Measurements from ENCODE around the gene COL4A2.

Gene COL4A2

DNA sequence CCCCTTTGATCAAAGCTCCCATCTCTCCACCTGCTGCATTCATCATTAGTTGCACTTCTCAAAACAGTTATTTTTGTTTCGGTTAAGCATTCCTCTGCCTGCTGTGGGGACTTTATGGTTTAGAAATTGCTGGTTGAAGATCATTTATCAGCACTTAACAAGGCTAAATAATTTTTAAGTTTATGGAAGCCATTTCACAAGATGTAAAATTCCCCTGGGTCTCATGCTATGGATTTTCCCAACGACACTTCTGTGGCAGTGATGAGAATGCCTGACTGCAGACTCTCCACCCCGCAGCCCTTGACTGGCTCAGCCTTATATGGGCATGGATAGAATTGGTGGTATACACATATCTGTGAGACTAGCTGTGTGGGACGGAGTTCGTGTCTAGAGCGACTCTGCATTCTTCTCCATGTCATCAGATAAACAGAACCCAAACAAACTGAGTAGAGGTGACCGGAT, 52.8 kb downstream of the COL4A2 start:
- DNase-seq: no peak

- DNase-seq: no peak
These were observed 53.5 kb downstream of the COL4A2 start for GRCh38 chr13:110360598-110360997.

DNA sequence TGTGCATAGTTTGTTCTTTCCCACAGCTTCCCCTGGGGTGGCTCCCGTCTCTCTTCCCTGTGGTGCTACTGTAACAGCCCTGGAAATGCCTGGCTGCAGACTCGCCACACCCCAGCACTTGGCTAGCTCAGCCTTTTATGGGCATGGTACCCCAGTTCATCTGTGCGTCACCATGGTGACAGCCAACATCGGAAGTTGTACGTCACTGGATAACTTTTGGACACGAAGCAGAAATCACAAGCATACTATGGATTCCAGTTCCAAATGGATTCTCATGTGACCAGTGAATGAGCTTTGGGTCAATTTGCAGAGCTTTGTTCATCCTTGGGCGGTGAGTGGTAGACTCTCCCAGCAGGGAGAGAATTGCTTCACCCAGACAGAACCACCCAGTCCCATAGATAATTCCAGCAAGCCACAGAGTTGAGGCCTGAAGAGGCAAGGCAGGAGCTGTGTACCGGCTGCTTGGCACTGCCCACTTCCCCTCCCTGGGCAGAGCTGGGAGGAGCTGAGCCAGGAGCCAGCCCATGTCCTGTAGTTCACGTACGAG, 54.4 kb downstream of the COL4A2 start:
- DNase-seq: no peak

DNA sequence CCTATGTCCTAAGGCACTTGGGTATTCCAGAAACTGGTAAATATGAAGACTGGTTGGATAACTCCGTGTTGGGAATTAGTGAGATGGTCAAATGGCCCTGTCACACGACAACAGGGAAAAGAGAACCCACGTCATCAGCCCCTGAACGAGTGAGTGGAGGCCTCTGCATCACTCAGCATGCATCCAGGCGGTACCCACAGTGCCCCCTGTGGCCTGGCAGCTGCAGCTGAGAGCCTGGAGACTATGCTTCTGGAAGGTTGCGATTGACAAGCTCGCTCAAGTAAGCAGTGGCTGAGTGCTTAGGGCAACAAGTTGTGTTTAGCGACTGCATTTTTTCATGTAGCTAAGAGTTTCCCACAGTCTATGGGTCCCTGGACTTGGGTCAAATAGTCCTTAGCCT, 55.9 kb downstream of the COL4A2 start:
- no peak for DNase-seq

- no peak for DNase-seq
These were observed 57.0 kb downstream of the COL4A2 start for GRCh38 chr13:110364081-110364480.

DNA sequence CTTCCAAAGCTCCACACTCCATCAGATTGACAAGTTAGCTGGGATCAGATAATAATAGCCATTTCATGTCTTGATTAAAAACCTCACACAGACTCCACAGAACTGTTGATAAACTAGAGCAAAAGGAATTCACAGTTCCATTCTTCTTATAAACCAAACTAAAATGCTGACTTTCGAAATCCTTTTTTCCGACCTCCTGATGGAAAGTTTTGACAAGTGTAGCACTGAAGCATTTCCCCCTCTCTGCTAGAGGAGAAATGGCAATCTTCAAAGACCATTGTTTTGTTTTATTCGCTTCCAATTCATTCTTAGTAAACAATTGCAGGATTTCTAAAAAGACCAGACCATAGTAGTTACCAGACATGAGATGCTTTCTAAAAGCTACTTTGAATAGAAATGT, 58.8 kb downstream of the COL4A2 start:
- no peak for DNase-seq

GRCh38 chr13:110366733-110367132, 59.6 kb downstream of the COL4A2 start:
- DNase-seq: no peak

GRCh38 chr13:110367620-110368019, 60.5 kb downstream of the COL4A2 start:
- no peak for DNase-seq

- no peak for DNase-seq
These were observed 61.3 kb downstream of the COL4A2 start for GRCh38 chr13:110368408-110368807.

GRCh38 chr13:110369400-110369799, 62.3 kb downstream of the COL4A2 start:
- DNase-seq: no peak

DNA sequence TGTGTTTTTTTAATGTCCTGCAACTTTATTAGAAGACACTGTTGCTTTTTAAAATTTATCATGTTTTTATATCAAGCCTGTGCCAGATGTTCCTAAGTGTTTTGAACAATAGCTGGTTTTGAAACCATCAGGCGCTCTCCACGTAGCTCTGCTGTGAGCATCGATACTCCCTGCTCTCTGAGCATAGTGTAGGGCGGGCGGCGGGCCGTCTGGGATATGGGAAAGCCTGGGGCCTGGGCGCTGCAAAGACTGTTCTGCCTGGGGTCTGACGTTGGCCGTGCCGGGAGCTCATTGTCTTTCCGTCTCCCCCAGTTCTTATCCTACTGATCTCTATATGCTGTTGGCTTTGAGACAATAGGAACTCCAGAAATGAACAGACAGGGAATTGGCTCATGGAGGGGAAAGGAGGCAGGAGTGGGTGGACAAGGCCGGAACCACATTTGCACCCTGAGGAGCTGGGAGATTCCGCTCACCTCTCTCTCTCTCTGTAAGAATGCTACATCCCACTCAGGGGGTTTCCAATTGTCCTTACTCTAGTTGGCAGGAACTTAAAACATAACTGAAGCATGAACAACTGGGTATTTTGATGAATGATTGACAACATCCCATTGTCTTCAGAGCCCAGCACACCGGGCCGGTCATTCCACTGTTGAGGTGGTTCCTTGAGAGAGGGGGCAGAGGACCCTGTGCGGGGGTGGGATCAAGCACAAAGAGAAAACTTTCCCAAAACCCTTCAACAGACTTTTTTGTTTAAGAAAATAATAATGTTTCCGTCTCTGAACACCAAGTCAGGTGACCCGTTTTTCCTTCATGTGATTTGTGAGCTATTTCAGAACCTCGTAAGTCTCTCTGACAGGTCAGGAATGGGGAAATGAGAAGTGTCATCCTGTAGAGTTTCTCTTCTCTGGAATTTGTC, 64.7 kb downstream of the COL4A2 start:
- DNase-seq: no peak

DNA sequence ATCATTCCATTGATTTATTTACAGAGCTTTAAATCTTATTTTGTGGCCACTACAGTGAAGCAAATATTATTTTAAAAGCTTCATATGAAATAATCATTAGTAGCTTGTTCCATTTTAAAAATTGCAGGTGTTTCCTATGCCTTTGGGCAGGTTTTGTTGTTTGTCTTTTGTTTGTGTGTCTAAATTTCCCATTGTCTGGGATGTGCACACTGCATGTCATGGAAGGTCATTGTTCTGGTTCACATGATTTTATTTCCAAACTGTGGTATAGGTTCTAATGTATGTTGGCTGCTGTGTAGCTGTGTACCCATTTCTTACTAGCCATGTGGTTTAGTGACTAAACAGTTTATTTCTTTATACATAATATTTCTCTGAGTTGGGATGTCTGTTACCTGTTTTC, 65.6 kb downstream of the COL4A2 start:
- no peak for DNase-seq

- DNase-seq: no peak
These were observed 66.5 kb downstream of the COL4A2 start for GRCh38 chr13:110373617-110374016.

DNA sequence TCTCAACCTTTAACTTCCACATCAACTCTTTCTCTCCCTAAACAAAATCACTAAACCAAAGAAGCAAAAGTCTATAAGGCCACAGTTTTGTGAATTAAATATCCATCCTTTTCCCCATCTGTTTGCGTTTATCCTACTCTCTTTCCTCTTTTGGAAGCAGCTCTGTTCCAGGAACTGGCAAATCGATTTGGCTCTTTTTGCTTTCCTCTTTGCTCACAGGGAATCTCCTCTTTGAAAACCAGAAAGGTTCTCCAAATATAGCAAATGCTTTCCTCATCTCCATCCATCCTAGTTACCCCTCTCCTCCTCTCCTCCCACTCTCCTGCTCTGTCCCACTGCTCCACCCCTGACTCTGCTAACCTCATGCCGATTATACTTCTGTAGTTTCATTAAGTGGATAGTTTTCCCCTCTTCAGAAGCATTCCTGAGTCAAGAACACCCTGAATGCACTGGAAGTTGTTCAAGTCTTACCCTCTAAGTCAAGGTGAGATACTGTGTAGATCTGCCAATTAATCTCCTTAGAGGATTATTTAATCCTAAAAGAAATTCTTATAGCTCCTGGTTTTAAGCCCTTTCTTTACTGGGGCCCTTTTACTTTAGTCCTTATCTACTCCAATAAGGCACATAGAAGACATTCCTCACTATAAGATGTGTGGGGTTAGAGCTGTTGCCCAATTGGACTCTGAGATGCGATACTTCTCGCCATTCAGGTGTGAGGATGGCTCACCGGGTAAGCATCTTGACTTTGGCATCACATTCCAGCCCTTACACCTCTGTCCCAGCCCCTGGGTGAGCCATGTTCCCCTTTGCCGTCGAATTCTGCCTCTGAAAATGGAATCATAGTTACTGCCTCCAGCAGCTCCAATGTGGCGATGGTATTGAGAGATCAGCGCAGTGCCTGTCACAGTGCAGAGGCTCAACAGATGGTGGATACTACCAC, 67.6 kb downstream of the COL4A2 start:
- DNase-seq: no peak

DNA sequence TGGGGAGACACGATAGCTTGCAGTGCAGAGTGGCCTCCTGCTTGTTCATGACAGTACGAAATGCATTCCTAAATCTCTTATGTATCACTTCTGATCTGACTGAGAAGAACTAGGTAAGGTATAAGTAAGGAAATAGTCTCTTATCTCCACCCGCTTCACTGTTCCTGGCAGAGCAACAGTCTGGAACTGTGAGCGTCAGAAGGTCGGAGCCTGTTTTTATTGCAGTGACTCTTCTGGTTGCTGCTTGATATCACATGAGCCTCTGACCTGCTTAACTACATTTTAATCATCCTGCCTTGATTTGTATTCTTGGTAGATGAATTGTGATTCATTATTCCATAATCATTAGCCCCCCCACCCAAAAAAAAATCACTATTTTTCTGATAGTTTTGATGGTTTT, 69.0 kb downstream of the COL4A2 start:
- no peak for DNase-seq

GRCh38 chr13:110377178-110377825, 70.2 kb downstream of the COL4A2 start:
- DNase-seq: no peak

GRCh38 chr13:110377826-110378201, 70.7 kb downstream of the COL4A2 start:
- DNase-seq: no peak

DNA sequence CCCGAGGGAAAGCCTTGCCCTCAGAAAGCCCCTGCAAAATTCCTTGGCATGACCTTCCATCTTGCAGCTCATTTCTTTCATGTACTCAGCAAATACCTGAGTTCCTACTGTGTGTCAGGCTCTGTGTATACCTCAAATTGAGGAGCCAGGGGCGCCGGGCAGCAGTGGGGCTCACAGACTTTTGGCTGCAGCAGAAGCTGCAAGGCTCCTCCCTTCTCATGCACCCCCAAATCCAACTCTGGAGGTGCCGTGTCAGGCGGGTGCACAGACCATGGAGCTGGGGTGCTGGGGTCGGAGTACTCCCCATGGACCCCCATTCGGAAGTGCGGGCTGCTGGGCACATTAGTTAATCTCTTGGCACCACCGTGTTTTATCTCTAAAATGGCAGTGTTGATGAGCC, 72.3 kb downstream of the COL4A2 start:
- no peak for DNase-seq

- no peak for DNase-seq
These were observed 72.8 kb downstream of the COL4A2 start for GRCh38 chr13:110379905-110380341.

- DNase-seq: no peak
These were observed 73.4 kb downstream of the COL4A2 start for GRCh38 chr13:110380359-110381028.

GRCh38 chr13:110381029-110381360, 73.9 kb downstream of the COL4A2 start:
- DNase-seq: no peak

- no peak for DNase-seq
These were observed 75.1 kb downstream of the COL4A2 start for GRCh38 chr13:110382229-110382628.

All from activated CD4-positive, alpha-beta T cell treated with anti-CD3 and anti-CD28 coated beads for 1 hour (primary cell).